ENCODE results near the gene EFCAB14. TPM values are rescaled to one million over a fixed set of nuclear protein-coding genes. Genes with fewer than 3 reads are reported as not detected.

Gene EFCAB14, protein sequence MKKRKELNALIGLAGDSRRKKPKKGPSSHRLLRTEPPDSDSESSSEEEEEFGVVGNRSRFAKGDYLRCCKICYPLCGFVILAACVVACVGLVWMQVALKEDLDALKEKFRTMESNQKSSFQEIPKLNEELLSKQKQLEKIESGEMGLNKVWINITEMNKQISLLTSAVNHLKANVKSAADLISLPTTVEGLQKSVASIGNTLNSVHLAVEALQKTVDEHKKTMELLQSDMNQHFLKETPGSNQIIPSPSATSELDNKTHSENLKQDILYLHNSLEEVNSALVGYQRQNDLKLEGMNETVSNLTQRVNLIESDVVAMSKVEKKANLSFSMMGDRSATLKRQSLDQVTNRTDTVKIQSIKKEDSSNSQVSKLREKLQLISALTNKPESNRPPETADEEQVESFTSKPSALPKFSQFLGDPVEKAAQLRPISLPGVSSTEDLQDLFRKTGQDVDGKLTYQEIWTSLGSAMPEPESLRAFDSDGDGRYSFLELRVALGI
- total RNA-seq (76.3 and 79.3 TPM in 2 replicates), polyA plus RNA-seq (28.3 and 38.5 TPM in 2 replicates)

DNA sequence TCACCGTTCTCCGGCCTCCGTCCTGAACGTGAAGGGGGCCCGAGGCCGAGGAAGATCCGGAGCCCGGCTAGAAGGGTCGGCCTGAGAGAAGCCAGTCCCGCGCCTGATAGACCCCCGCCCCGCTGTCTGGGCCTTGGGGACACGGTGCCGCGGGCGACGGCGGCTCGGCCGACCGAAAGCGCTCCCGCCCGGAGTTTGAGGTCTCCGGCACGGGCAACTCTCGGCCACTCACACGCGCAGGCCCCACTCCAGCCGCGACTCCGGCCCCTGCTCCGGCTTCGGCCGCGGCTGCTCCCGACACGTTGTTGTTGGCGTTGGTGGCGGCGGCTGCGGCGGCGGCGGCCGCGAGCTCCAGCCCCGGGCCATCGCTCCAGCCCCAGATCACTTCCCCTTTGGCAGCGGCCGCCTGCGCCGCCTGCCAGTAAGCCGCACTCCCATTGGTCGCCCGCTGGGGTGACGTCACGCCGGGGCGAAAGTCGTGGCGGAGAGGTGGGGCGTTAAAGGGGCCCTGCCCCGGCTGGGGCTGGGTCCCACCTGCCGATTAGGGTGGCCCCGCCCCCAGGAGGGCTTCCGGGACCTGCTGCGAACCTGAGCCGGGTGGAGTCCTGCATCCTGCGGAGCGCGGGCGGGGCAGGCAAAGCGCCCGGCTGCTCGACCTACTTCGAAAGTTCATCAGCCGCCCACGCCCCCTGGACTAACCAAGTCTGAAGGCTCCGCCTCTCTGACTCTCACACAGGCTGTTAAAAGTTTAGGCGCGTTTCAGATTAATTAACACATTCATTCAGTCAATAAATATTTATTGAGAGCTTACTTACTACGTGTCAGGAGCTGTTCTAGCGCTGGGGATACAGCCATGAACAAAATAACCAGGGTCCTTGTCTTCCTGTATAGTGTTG lies at the start of gene EFCAB14:
EFCAB14 (minus strand) TSS at position 388 of the 896 bp plus-strand sequence. CDS start 1,027 bp downstream, outside the sequence.
- Histone ChIP-seq H3K4me3 (peak within 1 kb of the TSS; percentile 99), H3K4me1 (ENCODE audit: insufficient read depth) (peaks cover 20% of the 10 kb centered on the region)
- TF ChIP-seq, protein P1, sequence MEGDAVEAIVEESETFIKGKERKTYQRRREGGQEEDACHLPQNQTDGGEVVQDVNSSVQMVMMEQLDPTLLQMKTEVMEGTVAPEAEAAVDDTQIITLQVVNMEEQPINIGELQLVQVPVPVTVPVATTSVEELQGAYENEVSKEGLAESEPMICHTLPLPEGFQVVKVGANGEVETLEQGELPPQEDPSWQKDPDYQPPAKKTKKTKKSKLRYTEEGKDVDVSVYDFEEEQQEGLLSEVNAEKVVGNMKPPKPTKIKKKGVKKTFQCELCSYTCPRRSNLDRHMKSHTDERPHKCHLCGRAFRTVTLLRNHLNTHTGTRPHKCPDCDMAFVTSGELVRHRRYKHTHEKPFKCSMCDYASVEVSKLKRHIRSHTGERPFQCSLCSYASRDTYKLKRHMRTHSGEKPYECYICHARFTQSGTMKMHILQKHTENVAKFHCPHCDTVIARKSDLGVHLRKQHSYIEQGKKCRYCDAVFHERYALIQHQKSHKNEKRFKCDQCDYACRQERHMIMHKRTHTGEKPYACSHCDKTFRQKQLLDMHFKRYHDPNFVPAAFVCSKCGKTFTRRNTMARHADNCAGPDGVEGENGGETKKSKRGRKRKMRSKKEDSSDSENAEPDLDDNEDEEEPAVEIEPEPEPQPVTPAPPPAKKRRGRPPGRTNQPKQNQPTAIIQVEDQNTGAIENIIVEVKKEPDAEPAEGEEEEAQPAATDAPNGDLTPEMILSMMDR (IDR thresholded peaks at IDR 0.05; ENCODE audit: poor library complexity), result no peak
- no peak for TF ChIP-seq EZH2 (IDR thresholded peaks at IDR 0.05; ENCODE audit: borderline replicate concordance)
- no peak for TF ChIP-seq EZH2phosphoT487 (IDR thresholded peaks at IDR 0.05; ENCODE audit: low read depth, severe bottlenecking, unreplicated experiment)

DNA sequence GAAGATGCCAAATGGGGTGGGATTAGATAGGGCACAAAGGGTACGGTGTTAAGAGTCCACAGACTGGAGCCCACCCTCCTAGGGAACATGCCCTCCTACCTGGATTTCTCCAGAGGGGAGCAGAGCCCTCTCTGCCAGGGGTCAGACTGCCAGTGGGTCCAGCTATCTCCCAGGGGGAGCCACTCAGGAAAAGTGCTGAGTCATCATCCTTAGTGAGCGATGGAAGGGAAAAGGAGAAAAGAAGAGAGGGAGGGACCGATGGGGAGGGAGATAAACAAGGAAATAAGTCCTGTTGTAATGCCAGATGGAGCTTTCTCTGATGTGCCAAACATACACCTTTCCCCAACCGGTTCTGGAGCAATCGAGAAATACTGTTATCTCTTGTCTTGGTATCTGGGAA lies 49.5 kb upstream of the EFCAB14 start:
- H3K79me2 ChIP-seq, result no peaks in the 10 kb centered on the region
- H3K9me2 ChIP-seq (replicated peaks; ENCODE audit: insufficient read depth), result no peaks in the 10 kb centered on the region
- H3K36me3 ChIP-seq (replicated peaks; ENCODE audit: insufficient read depth, low read depth), result no peaks in the 10 kb centered on the region
- no peak overlapping the region for H3K4me2 ChIP-seq
- no peak overlapping the region for H3K27ac ChIP-seq
- TF ChIP-seq EZH2 (IDR thresholded peaks at IDR 0.05; ENCODE audit: borderline replicate concordance), result no peak
- TF ChIP-seq, protein P1 (IDR thresholded peaks at IDR 0.05; ENCODE audit: poor library complexity), result no peak
- TF ChIP-seq EZH2phosphoT487 (IDR thresholded peaks at IDR 0.05; ENCODE audit: low read depth, severe bottlenecking, unreplicated experiment), result no peak
- WGBS (ENCODE audit: low lambda C conversion rate, missing lambda C conversion rate), result 96% methylated on average over 5 of the region's 5 CpGs
- no peaks in the 10 kb centered on the region for H3K27me3 ChIP-seq
- H3K4me1 ChIP-seq (ENCODE audit: insufficient read depth), result peaks cover 12% of the 10 kb centered on the region
- DNase-seq (ENCODE audit: low spot score), result no peak
- H3K9me3 ChIP-seq (ENCODE audit: low read depth), result no peaks in the 10 kb centered on the region
- H2AFZ ChIP-seq, result no peak overlapping the region
- no peaks in the 10 kb centered on the region for H4K20me1 ChIP-seq (ENCODE audit: insufficient read depth, poor library complexity, severe bottlenecking)
- H3K4me3 ChIP-seq, result no peak overlapping the region

More for the DNA sequence above, at the start of gene EFCAB14:
- H3K9me3 ChIP-seq (ENCODE audit: low read depth), result no peaks in the 10 kb centered on the region
- WGBS (ENCODE audit: low lambda C conversion rate, missing lambda C conversion rate), result 2% methylated on average over 77 of the region's 85 CpGs
- H3K4me2 ChIP-seq, result peak within 1 kb of the TSS; percentile 98
- H4K20me1 ChIP-seq (ENCODE audit: insufficient read depth, poor library complexity, severe bottlenecking), result peaks cover 17% of the 10 kb centered on the region
- DNase-seq (ENCODE audit: low spot score), result peak; percentile 98
- H3K9me2 ChIP-seq (replicated peaks; ENCODE audit: insufficient read depth), result no peaks in the 10 kb centered on the region
- peaks cover 22% of the 10 kb centered on the region for H3K79me2 ChIP-seq
- H3K27me3 ChIP-seq, result no peaks in the 10 kb centered on the region
- H3K36me3 ChIP-seq (replicated peaks; ENCODE audit: insufficient read depth, low read depth), result no peaks in the 10 kb centered on the region
- peak within 1 kb of the TSS; percentile 70 for H2AFZ ChIP-seq
- peak within 1 kb of the TSS; percentile 90 for H3K27ac ChIP-seq

DNA sequence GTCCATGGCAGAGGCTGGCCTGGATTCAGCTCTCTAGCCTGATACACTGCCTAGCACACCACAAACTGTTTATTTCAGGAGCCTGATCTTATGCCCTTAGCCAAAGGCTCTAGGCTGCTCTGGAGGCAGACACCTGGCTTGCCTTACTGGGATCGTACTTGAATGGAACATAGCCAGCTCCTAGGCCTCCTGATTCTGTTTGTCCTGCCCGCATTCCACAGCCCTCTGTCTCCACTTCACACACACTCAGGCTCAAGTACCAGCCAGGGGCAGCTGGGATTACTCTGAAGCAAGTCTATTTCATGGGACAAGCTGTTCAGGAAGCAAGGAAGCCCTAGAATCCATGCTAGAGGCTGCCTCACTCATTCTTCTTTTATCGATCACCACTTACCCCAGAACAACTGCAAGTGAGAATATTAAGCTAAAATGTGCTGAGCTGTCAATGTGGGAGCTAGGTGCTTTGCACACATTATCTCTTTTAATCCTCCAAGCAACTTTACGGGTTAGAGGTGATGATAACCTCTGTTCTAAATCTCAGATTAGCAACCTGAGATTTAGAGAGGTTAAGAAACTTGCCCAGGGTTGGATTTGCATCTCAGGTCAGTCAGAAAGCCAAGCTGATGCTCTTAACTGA lies 48.9 kb upstream of the EFCAB14 start:
- TF ChIP-seq, protein P1 (IDR thresholded peaks at IDR 0.05; ENCODE audit: poor library complexity), result no peak
- no peak for TF ChIP-seq EZH2 (IDR thresholded peaks at IDR 0.05; ENCODE audit: borderline replicate concordance)
- no peak for TF ChIP-seq EZH2phosphoT487 (IDR thresholded peaks at IDR 0.05; ENCODE audit: low read depth, severe bottlenecking, unreplicated experiment)
- Histone ChIP-seq H3K27ac (no peak overlapping the region), H3K4me1 (ENCODE audit: insufficient read depth) (peaks cover 18% of the 10 kb centered on the region), H3K36me3 (replicated peaks; ENCODE audit: insufficient read depth, low read depth) (no peaks in the 10 kb centered on the region), H3K9me3 (ENCODE audit: low read depth) (no peaks in the 10 kb centered on the region), H3K27me3 (no peaks in the 10 kb centered on the region), H4K20me1 (ENCODE audit: insufficient read depth, poor library complexity, severe bottlenecking) (no peaks in the 10 kb centered on the region), H3K9me2 (replicated peaks; ENCODE audit: insufficient read depth) (no peaks in the 10 kb centered on the region), H3K4me2 (no peak overlapping the region), H3K4me3 (no peak overlapping the region), H3K79me2 (no peaks in the 10 kb centered on the region), H2AFZ (no peak overlapping the region)
- 62% methylated on average over 4 of the region's 4 CpGs for WGBS (ENCODE audit: low lambda C conversion rate, missing lambda C conversion rate)
- DNase-seq (ENCODE audit: low spot score), result no peak
